ENCODE data around the gene FZD7. TPM values are rescaled to one million over a fixed set of nuclear protein-coding genes. Genes with fewer than 3 reads are reported as not detected.

Gene FZD7
- total RNA-seq (2022) (40.4 and 41.4 TPM in 2 replicates), Bru-seq, nascent RNA (percentile 89 among the genes with signal in this experiment), BruChase-seq, experiment 1, labeled RNA remaining after a 2-hour chase (percentile 99 among the genes with signal in this experiment), BruChase-seq, experiment 2, labeled RNA remaining after a 6-hour chase (percentile 88 among the genes with signal in this experiment)
- long read RNA-seq, transcript FZD7-201 (1 exons, 3,859 nt) = major isoform, 52 of 52 reads
- long read RNA-seq, partial matches to known transcripts = 0 of 52 reads
- long read RNA-seq, other reads (novel, unspliced or antisense) = 0 of 52 reads

- peak; percentile 33 to 44 for TF ChIP-seq CTCF (IDR thresholded peaks at IDR 0.05; ENCODE audit: insufficient read depth in 1 of 2, low read depth in 1 of 2, low read length in 1 of 2, severe bottlenecking in 1 of 2, unreplicated experiment in 1 of 2)
- Histone ChIP-seq H3K4me1 (peaks cover 33% of the 10 kb centered on the region), H3K36me3 (ENCODE audit: control insufficient read depth, insufficient read depth, low read length) (peaks cover 3% of the 10 kb centered on the region; the same call in 1 of the 2 replicates), H3K9me3 (no peaks in the 10 kb centered on the region), H3K27me3 (replicated peaks; ENCODE audit: control insufficient read depth, insufficient read depth, low read length) (no peaks in the 10 kb centered on the region), H3K4me3 (ENCODE audit: low read depth, low read length) (peak within 1 kb of the TSS; percentile 85)
- Mint-ChIP-seq H3K4me3 (ENCODE audit: unreplicated experiment) (no peak within 1 kb of the TSS), H3K27me3 (ENCODE audit: insufficient read depth, unreplicated experiment) (no peaks in the 10 kb centered on the region), H3K27ac (ENCODE audit: unreplicated experiment) (peak within 1 kb of the TSS; percentile 96), H3K36me3 (ENCODE audit: insufficient read depth, unreplicated experiment) (peaks cover 24% of the 10 kb centered on the region), H3K4me1 (ENCODE audit: low read depth, unreplicated experiment) (peaks cover 5% of the 10 kb centered on the region), H3K9me3 (ENCODE audit: unreplicated experiment) (no peaks in the 10 kb centered on the region)
- ChIA-PET POLR2A (no interaction called here), CTCF (interaction anchor here (1.0 kb wide), 1 partner anchor 23 kb away, joined by 3 read pairs; no protein-coding TSS in a partner anchor)
- intact Hi-C loops (cut with micrococcal nuclease; ENCODE audit: unreplicated experiment) = loop anchor here (1.0 to 5.0 kb wide), 6 partner anchors 37 to 236 kb away; no protein-coding TSS in a partner anchor
- BruUV-seq (replicated peaks) = no TSS peak
- DNase-seq = peak; percentile 96 to 97
Measured at GRCh38 chr2:202033317-202034248, at the start of gene FZD7. TSS of gene FZD7 (plus strand) at chr2:202033855. CDS start at chr2:202034648, 793 bp downstream.

GRCh38 chr2:201984333-201984732 lies 49.3 kb upstream of the FZD7 start:
- ChIA-PET CTCF (no interaction called here), POLR2A (no interaction called here)
- Mint-ChIP-seq H3K4me3 (ENCODE audit: unreplicated experiment) (no peak overlapping the region), H3K27ac (ENCODE audit: unreplicated experiment) (no peak overlapping the region), H3K4me1 (ENCODE audit: low read depth, unreplicated experiment) (peaks cover 15% of the 10 kb centered on the region), H3K27me3 (ENCODE audit: insufficient read depth, unreplicated experiment) (no peaks in the 10 kb centered on the region), H3K36me3 (ENCODE audit: insufficient read depth, unreplicated experiment) (peaks cover 5% of the 10 kb centered on the region), H3K9me3 (ENCODE audit: unreplicated experiment) (no peaks in the 10 kb centered on the region)
- DNase-seq = no peak
- Histone ChIP-seq H3K9me3 (no peaks in the 10 kb centered on the region), H3K4me3 (ENCODE audit: low read depth, low read length) (no peak overlapping the region), H3K4me1 (peaks cover 4% of the 10 kb centered on the region; the same call in 1 of the 2 replicates), H3K36me3 (ENCODE audit: control insufficient read depth, insufficient read depth, low read length) (no peaks in the 10 kb centered on the region), H3K27me3 (replicated peaks; ENCODE audit: control insufficient read depth, insufficient read depth, low read length) (no peaks in the 10 kb centered on the region)
- no peak for TF ChIP-seq CTCF (IDR thresholded peaks at IDR 0.05; ENCODE audit: insufficient read depth in 1 of 2, low read depth in 1 of 2, low read length in 1 of 2, severe bottlenecking in 1 of 2, unreplicated experiment in 1 of 2)
- no TSS peak for BruUV-seq (replicated peaks)
- intact Hi-C loops (cut with micrococcal nuclease; ENCODE audit: unreplicated experiment) = no loop called here

- CTCF ChIA-PET = no interaction called here
- POLR2A ChIA-PET = no interaction called here
Measured at GRCh38 chr2:201984800-201985525, 48.7 kb upstream of the FZD7 start.

More at GRCh38 chr2:201984800-201985525, 48.7 kb upstream of the FZD7 start:
- Mint-ChIP-seq H3K9me3 (ENCODE audit: unreplicated experiment) (no peaks in the 10 kb centered on the region), H3K27me3 (ENCODE audit: insufficient read depth, unreplicated experiment) (no peaks in the 10 kb centered on the region), H3K36me3 (ENCODE audit: insufficient read depth, unreplicated experiment) (peaks cover 5% of the 10 kb centered on the region), H3K4me3 (ENCODE audit: unreplicated experiment) (no peak overlapping the region), H3K4me1 (ENCODE audit: low read depth, unreplicated experiment) (peaks cover 13% of the 10 kb centered on the region), H3K27ac (ENCODE audit: unreplicated experiment) (peak overlapping the region; percentile 45)
- no TSS peak for BruUV-seq (replicated peaks)
- Histone ChIP-seq H3K27me3 (replicated peaks; ENCODE audit: control insufficient read depth, insufficient read depth, low read length) (no peaks in the 10 kb centered on the region), H3K4me1 (peaks cover 4% of the 10 kb centered on the region; the same call in 1 of the 2 replicates), H3K4me3 (ENCODE audit: low read depth, low read length) (no peak overlapping the region), H3K36me3 (ENCODE audit: control insufficient read depth, insufficient read depth, low read length) (no peaks in the 10 kb centered on the region), H3K9me3 (no peaks in the 10 kb centered on the region)
- TF ChIP-seq CTCF (IDR thresholded peaks at IDR 0.05; ENCODE audit: insufficient read depth in 1 of 2, low read depth in 1 of 2, low read length in 1 of 2, severe bottlenecking in 1 of 2, unreplicated experiment in 1 of 2) = no peak
- DNase-seq = no peak
- intact Hi-C loops (cut with micrococcal nuclease; ENCODE audit: unreplicated experiment) = no loop called here

All from Caco-2 (cell line).